BLaER1 treated with 17β-estradiol and CSF1 and Interleukin-3, amounts not matched to agents 10 nM and 100 nM (cell line): ENCODE measurements around the gene HOXC6.
A peak's percentile ranks its signal among the peaks of the same experiment; 100 is the strongest.

Experiments used
- H3K27ac ChIP-seq, 11 experiments: shearing (Covaris generic); formaldehyde crosslinking; 2 replicates each; pipeline ENCODE4 v1.8.1; 2022
- H3K27me3 ChIP-seq, 11 experiments: shearing (Covaris generic); formaldehyde crosslinking; 2 replicates each; pipeline ENCODE4 v1.8.1; 2022
- H3K36me3 ChIP-seq, 11 experiments: shearing (Covaris generic); formaldehyde crosslinking; 2 replicates each; pipeline ENCODE4 v1.8.1; 2022
- H3K4me1 ChIP-seq, 10 experiments: shearing (Covaris generic); formaldehyde crosslinking; 2 replicates each; pipeline ENCODE4 v1.8.1; 2022
- H3K4me2 ChIP-seq, 11 experiments: shearing (Covaris generic); formaldehyde crosslinking; 2 replicates each; pipeline ENCODE4 v1.8.1; 2022
- H3K4me3 ChIP-seq, 10 experiments: shearing (Covaris generic); formaldehyde crosslinking; 2 replicates each; pipeline ENCODE4 v1.8.1; 2022
- H3K9ac ChIP-seq, 11 experiments: shearing (Covaris generic); formaldehyde crosslinking; 2 replicates each; pipeline ENCODE4 v1.8.1; 2022
- H3K9me3 ChIP-seq, 11 experiments: shearing (Covaris generic); formaldehyde crosslinking; replicated peaks in 1 of 11; 2 replicates each; pipeline ENCODE4 v1.8.1; 2022
- H4K20me1 ChIP-seq, 11 experiments: shearing (Covaris generic); formaldehyde crosslinking; 2 replicates each; pipeline ENCODE4 v1.8.1; 2022
- Cebpa-rat ChIP-seq, 11 experiments: shearing (Covaris generic); IDR thresholded peaks; 2 replicates each; pipeline ENCODE4 v1.8.1; 2022

HOXC6 gene

DNA sequence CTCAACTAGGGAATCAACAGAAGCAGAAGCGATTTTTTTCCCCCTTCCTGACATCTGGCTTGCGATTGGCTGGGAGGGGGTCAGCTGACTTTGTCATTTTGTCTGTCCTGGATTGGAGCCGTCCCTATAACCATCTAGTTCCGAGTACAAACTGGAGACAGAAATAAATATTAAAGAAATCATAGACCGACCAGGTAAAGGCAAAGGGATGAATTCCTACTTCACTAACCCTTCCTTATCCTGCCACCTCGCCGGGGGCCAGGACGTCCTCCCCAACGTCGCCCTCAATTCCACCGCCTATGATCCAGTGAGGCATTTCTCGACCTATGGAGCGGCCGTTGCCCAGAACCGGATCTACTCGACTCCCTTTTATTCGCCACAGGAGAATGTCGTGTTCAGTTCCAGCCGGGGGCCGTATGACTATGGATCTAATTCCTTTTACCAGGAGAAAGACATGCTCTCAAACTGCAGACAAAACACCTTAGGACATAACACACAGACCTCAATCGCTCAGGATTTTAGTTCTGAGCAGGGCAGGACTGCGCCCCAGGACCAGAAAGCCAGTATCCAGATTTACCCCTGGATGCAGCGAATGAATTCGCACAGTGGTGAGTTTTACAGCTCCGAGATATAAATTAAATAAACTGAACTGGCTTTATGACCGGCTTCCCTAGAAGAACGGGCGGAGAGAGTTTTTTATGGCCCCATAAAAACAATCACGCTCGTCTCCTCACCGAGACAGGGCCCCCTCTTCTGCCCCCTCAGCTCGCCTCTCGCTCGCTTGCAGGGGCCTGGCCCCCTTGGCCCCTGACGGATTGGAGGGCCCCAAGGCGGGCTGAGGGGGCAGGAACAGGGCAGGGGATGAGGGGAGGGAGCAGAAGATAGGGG, at the start of gene HOXC6:
TSS of gene HOXC6 (plus strand) at position 127 of the 888 bp plus-strand sequence. CDS start at position 209, 82 bp downstream.
- no peak for TF ChIP-seq Cebpa-rat (IDR thresholded peaks at IDR 0.05)
- Histone ChIP-seq H3K4me1 (no peaks in the 10 kb centered on the region), H4K20me1 (peaks cover 0 to 87% (median 67%) of the 10 kb centered on the region in 11 experiments; a peak in 16 of 22 replicates), H3K9ac (no peak within 1 kb of the TSS), H3K9me3 (peaks cover 17 to 31% (median 27%) of the 10 kb centered on the region in 11 experiments), H3K27ac (no peak within 1 kb of the TSS), H3K27me3 (peaks cover 100% of the 10 kb centered on the region in 11 experiments), H3K36me3 (no peaks in the 10 kb centered on the region), H3K4me3 (no peak within 1 kb of the TSS), H3K4me2 (no peak within 1 kb of the TSS)

DNA sequence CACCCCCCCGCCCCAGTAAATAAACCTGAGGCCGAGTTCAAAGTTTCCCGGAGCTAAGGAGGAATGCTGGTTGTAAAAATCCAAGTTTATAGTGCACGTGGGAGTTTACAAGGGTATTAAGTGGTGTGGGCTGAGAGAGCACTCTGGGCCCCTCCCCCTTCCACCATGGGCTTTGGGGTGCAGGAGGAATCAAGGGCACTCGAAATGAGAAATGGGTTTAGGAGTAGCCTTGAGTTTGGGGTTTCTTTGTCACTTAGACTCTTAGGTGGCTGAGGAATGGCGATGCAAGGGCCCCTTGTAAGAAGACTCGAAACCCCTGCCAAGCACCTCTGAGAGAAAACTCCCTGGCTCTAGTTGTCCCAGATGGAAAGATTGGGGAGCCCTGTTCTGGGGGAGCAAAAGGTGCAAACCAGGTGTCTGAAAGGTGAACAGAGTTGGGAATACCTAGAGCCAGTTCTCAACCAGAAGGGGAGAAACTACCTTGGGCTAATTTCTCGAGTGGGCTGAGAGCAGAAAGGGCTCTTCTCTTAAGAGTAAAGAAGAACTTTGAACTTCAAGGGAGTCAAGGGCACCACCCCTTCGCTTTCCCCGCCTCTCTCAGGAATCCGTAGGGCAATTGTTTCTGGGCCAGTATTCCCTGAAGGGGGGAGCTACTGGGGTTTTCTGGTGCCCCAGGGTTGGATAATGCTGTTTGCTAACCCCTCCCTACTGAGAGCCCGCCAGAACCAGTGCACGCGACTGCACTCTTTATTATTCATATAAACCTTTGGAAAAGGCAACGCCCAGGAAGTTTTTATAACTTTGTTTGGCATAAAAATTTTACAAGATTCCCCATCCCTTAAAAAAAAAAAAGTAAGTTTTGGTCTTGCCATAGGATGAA, 49.5 kb upstream of the HOXC6 start:
- Histone ChIP-seq H3K9ac (no peak overlapping the region), H3K4me3 (no peak overlapping the region), H3K27me3 (peaks cover 100% of the 10 kb centered on the region in 11 experiments), H3K36me3 (no peaks in the 10 kb centered on the region), H3K4me2 (no peak overlapping the region), H4K20me1 (peaks cover 0 to 88% (median 67%) of the 10 kb centered on the region in 11 experiments; a peak in 16 of 22 replicates), H3K9me3 (peaks cover 9 to 60% (median 29%) of the 10 kb centered on the region in 11 experiments), H3K27ac (no peak overlapping the region), H3K4me1 (peaks cover 0 to 16% (median 7%) of the 10 kb centered on the region in 10 experiments; a peak in 9 of 20 replicates)
- no peak for TF ChIP-seq Cebpa-rat (IDR thresholded peaks at IDR 0.05)

DNA sequence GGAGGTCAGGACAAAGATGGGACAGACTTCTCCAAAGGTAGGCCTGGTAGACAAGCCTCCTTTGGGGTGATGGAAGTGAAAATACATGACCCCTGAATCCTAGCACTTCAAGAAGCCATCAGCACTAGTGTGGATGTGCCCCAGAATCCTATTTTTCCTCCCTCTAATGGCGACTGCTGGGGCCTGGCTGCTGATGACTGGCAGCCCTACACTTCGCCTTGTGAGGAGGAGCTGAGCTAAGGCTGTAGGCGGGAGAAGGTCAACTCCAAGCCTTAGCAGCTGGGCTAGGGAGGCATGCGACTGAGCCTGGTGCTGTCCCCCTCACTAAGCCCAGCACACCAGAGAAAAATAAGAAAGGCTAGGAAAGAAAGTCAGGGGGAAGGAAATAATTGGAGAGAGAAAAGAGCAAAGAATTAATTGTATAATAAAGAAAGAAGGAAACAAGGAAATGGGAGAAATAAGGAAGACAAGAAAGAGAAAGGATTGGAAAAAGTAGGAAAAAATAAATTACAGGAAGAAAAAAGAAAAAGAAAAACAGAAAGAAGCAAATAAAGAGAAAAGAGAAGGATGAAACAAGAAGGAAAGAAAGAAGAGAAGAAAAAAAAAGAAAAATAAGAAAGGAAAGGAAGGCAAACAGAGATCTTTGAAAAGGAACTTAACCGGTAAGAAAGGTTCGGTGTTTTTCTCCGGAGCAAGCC, 48.0 kb upstream of the HOXC6 start:
- no peak overlapping the region for H3K4me3 ChIP-seq
- H3K4me2 ChIP-seq, result no peak overlapping the region
- H3K9me3 ChIP-seq, result peaks cover 11 to 72% (median 32%) of the 10 kb centered on the region in 11 experiments
- H3K27me3 ChIP-seq, result peaks cover 99 to 100% (median 100%) of the 10 kb centered on the region in 11 experiments
- H4K20me1 ChIP-seq, result peaks cover 0 to 84% (median 64%) of the 10 kb centered on the region in 11 experiments; a peak in 16 of 22 replicates
- TF ChIP-seq Cebpa-rat (IDR thresholded peaks at IDR 0.05), result no peak
- H3K9ac ChIP-seq, result no peak overlapping the region
- no peak overlapping the region for H3K27ac ChIP-seq
- H3K4me1 ChIP-seq, result peaks cover 0 to 14% (median 3%) of the 10 kb centered on the region in 10 experiments; a peak in 5 of 20 replicates
- no peaks in the 10 kb centered on the region for H3K36me3 ChIP-seq

DNA sequence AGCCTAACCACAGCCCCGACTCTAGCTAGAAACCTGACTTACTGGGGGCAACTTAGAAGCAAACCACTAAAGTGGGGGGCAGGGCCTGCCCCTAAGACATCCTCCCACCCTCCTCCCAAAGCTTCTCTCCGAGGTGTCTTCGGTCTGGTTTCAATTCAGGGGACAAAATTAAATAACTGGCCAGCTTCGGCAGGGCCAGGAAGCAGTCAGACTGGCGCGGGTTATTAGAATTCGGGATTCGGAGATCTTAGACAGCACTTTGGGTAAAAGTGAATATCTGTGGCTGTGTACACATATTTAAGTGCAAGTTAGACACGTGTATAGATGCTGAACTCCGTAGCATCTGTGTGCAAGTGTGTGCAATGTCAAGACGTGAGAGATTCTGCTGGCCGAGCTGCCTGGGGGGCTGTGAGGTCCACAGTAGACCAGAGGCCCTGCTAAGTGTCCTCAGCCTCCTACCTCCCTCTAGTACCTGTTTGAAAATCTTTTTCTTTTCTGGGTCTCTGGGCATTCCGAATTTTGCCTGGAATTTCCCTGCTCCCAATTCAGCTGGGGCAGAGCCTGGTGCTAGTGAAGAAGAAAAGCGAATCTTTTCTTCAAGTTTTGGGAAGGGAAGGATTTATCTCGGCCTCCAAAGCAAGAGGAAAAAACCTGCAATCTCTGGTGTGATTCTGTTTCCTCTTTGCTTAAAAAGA, 47.3 kb upstream of the HOXC6 start:
- H3K9me3 ChIP-seq, result peaks cover 13 to 72% (median 35%) of the 10 kb centered on the region in 11 experiments
- no peak overlapping the region for H3K4me2 ChIP-seq

DNA sequence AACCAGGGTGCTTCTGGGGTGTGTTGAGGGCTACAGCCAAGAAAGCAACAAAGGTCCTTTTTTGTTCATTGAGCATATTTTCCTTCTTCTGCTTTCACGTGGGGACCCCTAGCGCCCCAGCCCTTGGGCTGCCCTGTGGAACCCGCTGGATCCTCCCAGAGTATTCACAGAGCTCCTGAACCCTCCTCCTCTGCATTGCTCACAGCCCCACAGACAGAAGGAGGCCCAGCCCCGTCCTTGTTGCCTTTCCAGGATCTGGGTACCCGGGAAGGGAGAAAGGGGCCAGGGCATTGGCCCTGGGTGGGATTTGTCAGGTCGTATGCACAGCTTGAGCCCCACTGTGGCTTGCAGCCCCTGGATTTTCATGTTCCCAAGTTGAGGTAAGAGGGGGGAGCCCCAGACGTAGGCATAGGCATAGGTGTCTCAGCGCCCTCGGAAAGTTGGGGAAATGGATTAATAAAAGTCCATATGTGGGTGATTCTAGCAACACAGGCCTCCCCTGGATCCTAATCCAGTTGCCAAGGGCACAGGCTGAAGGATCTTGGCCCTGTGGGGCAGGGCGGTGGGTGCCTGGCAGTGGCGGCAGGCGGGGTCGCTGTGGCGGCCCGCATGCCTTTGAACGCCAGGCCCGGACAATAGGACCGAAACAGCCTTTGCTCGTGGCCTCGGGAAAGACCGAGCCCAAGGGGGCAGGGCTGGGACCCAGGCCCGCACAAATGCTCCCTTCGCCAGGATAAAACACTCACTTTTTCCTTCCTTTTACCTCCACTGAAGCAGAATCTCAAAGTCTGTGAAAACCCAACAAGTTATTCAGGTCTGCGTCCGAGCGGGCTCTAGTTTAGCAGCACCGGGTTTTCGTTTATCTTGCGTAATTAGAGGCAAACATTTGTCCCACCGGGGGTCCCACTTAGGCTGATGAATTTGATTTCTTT, 46.3 kb upstream of the HOXC6 start:
- no peak; a peak in 1 of 22 replicates for TF ChIP-seq Cebpa-rat (IDR thresholded peaks at IDR 0.05)
- no peak overlapping the region for H3K9ac ChIP-seq
- no peaks in the 10 kb centered on the region for H3K36me3 ChIP-seq
- H3K27ac ChIP-seq, result no peak overlapping the region
- H3K4me3 ChIP-seq, result no peak overlapping the region
- H3K27me3 ChIP-seq, result peaks cover 99 to 100% (median 100%) of the 10 kb centered on the region in 11 experiments
- H3K4me1 ChIP-seq, result peaks cover 0 to 9% (median 0%) of the 10 kb centered on the region in 10 experiments; a peak in 3 of 20 replicates
- peaks cover 6 to 72% (median 31%) of the 10 kb centered on the region in 11 experiments; a peak in 21 of 22 replicates for H3K9me3 ChIP-seq
- H3K4me2 ChIP-seq, result no peak overlapping the region
- H4K20me1 ChIP-seq, result peaks cover 0 to 84% (median 63%) of the 10 kb centered on the region in 11 experiments; a peak in 17 of 22 replicates

More for the DNA sequence above, 47.3 kb upstream of the HOXC6 start:
- no peak overlapping the region for H3K4me3 ChIP-seq
- no peak for TF ChIP-seq Cebpa-rat (IDR thresholded peaks at IDR 0.05)
- no peak overlapping the region for H3K27ac ChIP-seq
- H3K9ac ChIP-seq, result no peak overlapping the region
- peaks cover 0 to 84% (median 64%) of the 10 kb centered on the region in 11 experiments; a peak in 17 of 22 replicates for H4K20me1 ChIP-seq
- peaks cover 0 to 9% (median 0%) of the 10 kb centered on the region in 10 experiments; a peak in 3 of 20 replicates for H3K4me1 ChIP-seq
- H3K36me3 ChIP-seq, result no peaks in the 10 kb centered on the region
- peaks cover 99 to 100% (median 100%) of the 10 kb centered on the region in 11 experiments for H3K27me3 ChIP-seq

DNA sequence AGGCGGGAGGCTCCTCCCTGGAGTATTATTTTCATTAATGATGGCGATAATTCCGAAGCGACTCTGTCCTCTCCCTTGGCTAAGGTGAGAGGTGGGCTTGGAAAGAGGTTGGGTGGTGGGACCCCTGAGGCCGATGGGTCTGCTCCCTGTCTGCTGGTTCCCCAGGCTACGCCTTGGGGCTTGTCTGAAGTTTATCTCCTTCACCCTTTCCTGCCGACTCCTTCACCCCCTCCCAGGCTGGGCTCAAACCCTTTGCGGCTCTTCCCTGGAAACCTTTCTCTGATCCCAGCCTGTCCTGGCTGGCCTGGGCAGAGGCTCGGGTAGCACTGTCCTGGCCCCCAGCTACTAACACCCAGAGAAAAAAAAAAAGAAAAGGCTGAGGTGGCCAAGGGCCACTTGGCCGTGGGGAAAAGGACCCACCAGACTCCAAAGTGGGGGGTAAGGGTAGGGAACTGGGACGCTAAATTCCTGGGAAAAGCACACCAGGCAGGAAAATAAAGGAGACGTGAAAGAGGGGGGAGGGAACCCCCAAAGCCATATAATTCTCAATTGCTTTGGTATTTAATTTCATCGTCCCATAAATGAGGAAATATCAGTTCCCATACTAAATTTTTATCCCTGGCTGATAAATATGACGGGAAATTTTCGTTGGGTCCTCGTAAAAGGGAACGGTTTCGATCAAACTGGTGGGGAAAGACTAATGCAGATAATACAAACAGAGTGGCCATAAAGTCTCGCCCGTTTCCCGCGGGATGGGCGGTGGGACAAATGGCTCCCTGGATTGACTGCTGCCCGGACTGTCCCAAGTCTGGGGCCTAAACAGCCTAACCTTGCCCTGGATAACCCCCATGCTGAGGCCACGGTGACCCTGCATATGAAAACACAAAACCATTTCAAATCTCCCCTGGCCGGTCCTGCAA, 45.3 kb upstream of the HOXC6 start:
- Histone ChIP-seq H3K36me3 (no peaks in the 10 kb centered on the region), H3K27me3 (peaks cover 99 to 100% (median 100%) of the 10 kb centered on the region in 11 experiments), H4K20me1 (peaks cover 0 to 86% (median 71%) of the 10 kb centered on the region in 11 experiments; a peak in 17 of 22 replicates), H3K9me3 (peaks cover 6 to 75% (median 27%) of the 10 kb centered on the region in 11 experiments; a peak in 20 of 22 replicates), H3K9ac (no peak overlapping the region), H3K4me3 (peak overlapping the region in 2 of 10 experiments; percentile 12 to 34; a peak in 1 of 20 replicates), H3K4me1 (peaks cover 0 to 9% (median 0%) of the 10 kb centered on the region in 10 experiments; a peak in 3 of 20 replicates), H3K4me2 (peak overlapping the region in 1 of 11 experiments; percentile 45; a peak in 1 of 22 replicates), H3K27ac (no peak overlapping the region)
- TF ChIP-seq Cebpa-rat (IDR thresholded peaks at IDR 0.05), result no peak
